CD14-positive monocyte (primary cell): Measurements from ENCODE around the gene GATA3. TPM values are rescaled to one million over a fixed set of nuclear protein-coding genes. Genes with fewer than 3 reads are reported as not detected.

Experiments
- DNase-seq, 3 donors: peaks; one replicate each; pipeline ENCODE4 v3.0.0-alpha.2; 2011 to 2022
- H2AFZ ChIP-seq: 2 replicates; pipeline ENCODE4 v1.6.0; 2012; ENCODE audit warnings: mild to moderate bottlenecking, low read depth, low read length, inconsistent platforms; ENCODE audit not compliant: insufficient read depth, poor library complexity, severe bottlenecking
- H3K27ac ChIP-seq, 2 donors: 1 replicate in 1 of 2; 2 replicates in 1 of 2; pipeline ENCODE4 v1.5.1; 2012 to 2013; ENCODE audit warnings: low read length in 2 of 2, control low read depth in 1 of 2, inconsistent platforms in 1 of 2, low read depth in 1 of 2, mild to moderate bottlenecking in 1 of 2
- H3K27me3 ChIP-seq, 2 donors: one replicate each; pipeline versions ENCODE4 v1.6.0 to v1.6.1; 2011 to 2013; ENCODE audit warnings: low read length in 2 of 2; ENCODE audit not compliant: control insufficient read depth in 2 of 2, insufficient read depth in 2 of 2
- H3K36me3 ChIP-seq, 2 donors: replicated peaks in 1 of 2; 1 replicate in 1 of 2; 2 replicates in 1 of 2; pipeline versions ENCODE4 v1.5.1 to v1.6.1; 2012 to 2013; ENCODE audit warnings: low read length in 2 of 2, control low read depth in 1 of 2, inconsistent platforms in 1 of 2, mild to moderate bottlenecking in 1 of 2; ENCODE audit not compliant: insufficient read depth in 2 of 2, control insufficient read depth in 1 of 2
- H3K4me1 ChIP-seq, 2 donors: 1 replicate in 1 of 2; 2 replicates in 1 of 2; pipeline versions ENCODE4 v1.5.1 to v1.6.1; 2012 to 2013; ENCODE audit warnings: low read length in 2 of 2, control low read depth in 1 of 2, inconsistent platforms in 1 of 2, mild to moderate bottlenecking in 1 of 2, moderate library complexity in 1 of 2; ENCODE audit not compliant: insufficient read depth in 2 of 2, control insufficient read depth in 1 of 2
- H3K4me2 ChIP-seq: replicated peaks from 2 replicates; pipeline ENCODE3; 2012; ENCODE audit warnings: low read length, moderate library complexity, mild to moderate bottlenecking; ENCODE audit not compliant: poor library complexity, severe bottlenecking; ENCODE audit errors: extremely low read depth
- H3K4me3 ChIP-seq, 3 experiments: fragments of 200-600 bp in 1 of 3; sonication (generic) in 1 of 3; replicated peaks in 1 of 3; 1 replicate in 2 of 3; 2 replicates in 1 of 3; pipeline ENCODE4 v1.5.1; 2011 to 2013; ENCODE audit warnings: low read length in 3 of 3, mild to moderate bottlenecking in 3 of 3, control low read depth in 2 of 3, low read depth in 2 of 3, inconsistent platforms in 1 of 3, moderate library complexity in 1 of 3
- H3K79me2 ChIP-seq: 2 replicates; pipeline ENCODE4 v1.6.0; 2012; ENCODE audit warnings: mild to moderate bottlenecking, control low read depth, inconsistent platforms, low read length, moderate library complexity; ENCODE audit not compliant: insufficient read depth
- H3K9ac ChIP-seq: 2 replicates; pipeline ENCODE4 v1.6.0; 2017; ENCODE audit warnings: low read length, mild to moderate bottlenecking; ENCODE audit not compliant: insufficient read depth, poor library complexity, severe bottlenecking
- H3K9me3 ChIP-seq, 2 donors: replicated peaks in 1 of 2; 1 replicate in 1 of 2; 2 replicates in 1 of 2; pipeline versions ENCODE4 v1.5.1 to v1.6.1; 2012 to 2013; ENCODE audit warnings: low read length in 2 of 2, control low read depth in 1 of 2; ENCODE audit not compliant: control insufficient read depth in 1 of 2, insufficient read depth in 1 of 2
- H4K20me1 ChIP-seq: 2 replicates; pipeline ENCODE4 v1.6.0; 2012; ENCODE audit warnings: mild to moderate bottlenecking, low read length, control low read depth, moderate library complexity; ENCODE audit not compliant: insufficient read depth
- H3K27ac Mint-ChIP-seq, 7 donors: one replicate each; pipeline ENCODE4 v1.8.0; 2020; ENCODE audit warnings: mild to moderate bottlenecking in 7 of 7, mixed read lengths in 7 of 7, moderate library complexity in 6 of 7, inconsistent platforms in 2 of 7
- H3K27me3 Mint-ChIP-seq, 3 donors: one replicate each; pipeline ENCODE4 v1.8.0; 2021 to 2022; ENCODE audit warnings: low read depth in 3 of 3, mild to moderate bottlenecking in 3 of 3, mixed read lengths in 3 of 3, moderate library complexity in 3 of 3, inconsistent platforms in 1 of 3
- H3K36me3 Mint-ChIP-seq, 2 donors: one replicate each; pipeline ENCODE4 v1.8.0; 2020; ENCODE audit warnings: mixed read lengths in 2 of 2, inconsistent platforms in 1 of 2, mild to moderate bottlenecking in 1 of 2
- H3K4me1 Mint-ChIP-seq: one replicate; pipeline ENCODE4 v1.8.0; 2020; ENCODE audit warnings: mild to moderate bottlenecking, mixed read lengths
- H3K4me3 Mint-ChIP-seq, 2 donors: one replicate each; pipeline ENCODE4 v1.8.0; 2020; ENCODE audit warnings: mild to moderate bottlenecking in 2 of 2, mixed read lengths in 2 of 2, moderate library complexity in 1 of 2
- H3K9me3 Mint-ChIP-seq, 7 donors: one replicate each; pipeline ENCODE4 v1.8.0; 2020 to 2022; ENCODE audit warnings: mixed read lengths in 7 of 7, mild to moderate bottlenecking in 6 of 7, moderate library complexity in 6 of 7, inconsistent platforms in 2 of 7
- CTCF ChIP-seq: fragments of 200-600 bp; IDR thresholded peaks from one replicate; pipeline ENCODE4 v1.8.0; 2022; ENCODE audit warnings: antibody characterized with exemption, mild to moderate bottlenecking
- whole genome bisulfite sequencing: methylation state at CpG from one replicate; pipeline ENCODE4 v1.1.5; 2013; ENCODE audit warnings: missing lambda C conversion rate; ENCODE audit not compliant: insufficient coverage; 5-methylcytosine and 5-hydroxymethylcytosine counted together
- intact Hi-C, 2 donors: fragments of 100-400 bp; cut with micrococcal nuclease; formaldehyde crosslinking; loops; one replicate each; pipeline versions ENCODE4 v1.15.0 to v1.15.1; 2023
- polyA plus RNA-seq, 3 donors: library from polyadenylated mRNA; depleted of rRNA in 1 of 3; unstranded in 2 of 3; stranded (reverse) in 1 of 3; fragments of 300-500 nt in 2 of 3; fragments of >200 nt in 1 of 3; fragmentation: Illumina TruSeq in 2 of 3; gene quantifications; 1 replicate in 2 of 3; 2 replicates in 1 of 3; pipeline ENCODE4 v1.2.3, GENCODE V29; 2012 to 2021

The GATA3 gene
- polyA plus RNA-seq, 3 donors: 0.07 to 0.08 TPM; not detected in 1

DNA sequence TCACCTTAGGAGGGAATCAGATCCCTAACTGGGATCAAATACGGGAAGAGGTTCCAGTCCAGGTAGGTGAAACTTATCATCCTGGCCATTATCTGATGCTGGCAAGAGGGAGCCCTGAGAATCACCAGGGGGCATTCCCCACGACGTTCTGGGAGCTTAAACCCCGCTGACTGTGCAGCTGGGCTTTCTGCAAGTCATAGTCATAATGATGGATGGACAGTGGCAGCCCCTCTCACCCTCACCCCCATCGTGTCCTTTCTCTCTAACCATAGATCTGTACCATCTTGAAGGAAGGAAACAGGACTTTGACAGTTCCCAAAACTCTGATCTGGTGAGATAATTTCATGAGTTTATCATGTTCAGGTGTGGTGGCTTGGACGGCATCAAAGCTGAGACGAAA is 50.2 kb downstream of the GATA3 start:
- WGBS: 78% methylated on average over 2 of the region's 7 CpGs
- Histone ChIP-seq H2AFZ (no peak overlapping the region), H3K27me3 (no peaks in the 10 kb centered on the region), H3K4me2 (no peak overlapping the region), H3K36me3 (no peaks in the 10 kb centered on the region), H3K9me3 (no peaks in the 10 kb centered on the region), H3K79me2 (no peaks in the 10 kb centered on the region), H3K27ac (no peak overlapping the region), H3K4me3 (no peak overlapping the region), H3K9ac (no peak overlapping the region), H4K20me1 (no peaks in the 10 kb centered on the region), H3K4me1 (no peaks in the 10 kb centered on the region)
- Mint-ChIP-seq H3K9me3 (peaks cover 0 to 3% (median 0%) of the 10 kb centered on the region in 7 donors), H3K4me3 (no peak overlapping the region), H3K36me3 (no peaks in the 10 kb centered on the region), H3K4me1 (no peaks in the 10 kb centered on the region), H3K27ac (no peak overlapping the region), H3K27me3 (peaks cover 8 to 14% (median 10%) of the 10 kb centered on the region in 3 donors)
- TF ChIP-seq CTCF: no peak
- DNase-seq: no peak
- intact Hi-C loops: no loop called here

- Mint-ChIP-seq H3K27ac (no peak overlapping the region), H3K36me3 (no peaks in the 10 kb centered on the region), H3K27me3 (peaks cover 8 to 14% (median 10%) of the 10 kb centered on the region in 3 donors), H3K4me3 (peak overlapping the region in 1 of 2 donors; percentile 6), H3K4me1 (no peaks in the 10 kb centered on the region), H3K9me3 (peaks cover 0 to 3% (median 0%) of the 10 kb centered on the region in 7 donors)
- H2AFZ ChIP-seq: no peak overlapping the region
- H3K79me2 ChIP-seq: no peaks in the 10 kb centered on the region
- no peak overlapping the region for H3K27ac ChIP-seq
- H3K36me3 ChIP-seq: no peaks in the 10 kb centered on the region
- intact Hi-C loops: no loop called here
- no peak overlapping the region for H3K9ac ChIP-seq
- no peak overlapping the region for H3K4me2 ChIP-seq
- H4K20me1 ChIP-seq: no peaks in the 10 kb centered on the region
- TF ChIP-seq CTCF: no peak
- no peak overlapping the region for H3K4me3 ChIP-seq
- WGBS: 89% methylated on average over 1 of the region's 2 CpGs
- no peaks in the 10 kb centered on the region for H3K4me1 ChIP-seq
- H3K9me3 ChIP-seq: no peaks in the 10 kb centered on the region
- no peak for DNase-seq
- no peaks in the 10 kb centered on the region for H3K27me3 ChIP-seq
Measured at GRCh38 chr10:8105932-8106331, 51.4 kb downstream of the GATA3 start.
